GM18517 (cell line): ENCODE data around the gene CEP55.

Experiments
- ATAC-seq: cut with Tn5 transposase; IDR thresholded peaks from one replicate; pipeline ENCODE4 v1.9.1; 2021; ENCODE audit warnings: mild to moderate bottlenecking, moderate library complexity; ENCODE audit not compliant: unreplicated experiment

CEP55 gene

DNA sequence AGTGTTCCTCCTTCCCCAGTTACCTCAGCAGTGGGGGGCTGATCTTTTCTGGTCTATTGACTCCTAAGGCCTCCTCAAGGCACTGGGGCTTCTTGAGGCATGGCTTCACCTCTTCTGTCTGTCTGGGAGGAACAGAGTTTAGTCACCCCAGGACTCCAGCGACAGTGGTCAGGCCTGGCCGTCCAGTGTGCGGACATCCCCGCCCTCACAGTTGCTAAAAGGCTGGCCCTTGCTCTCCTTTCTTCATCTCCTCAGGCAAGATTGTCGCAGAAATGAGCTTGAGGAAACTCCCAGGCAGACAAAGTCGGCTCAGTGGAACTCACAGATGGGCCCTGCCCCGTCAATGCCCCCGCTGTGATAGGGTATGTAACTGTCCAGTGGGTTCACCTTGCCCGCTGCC, 63.1 kb downstream of the CEP55 start:
- ATAC-seq = no peak

DNA sequence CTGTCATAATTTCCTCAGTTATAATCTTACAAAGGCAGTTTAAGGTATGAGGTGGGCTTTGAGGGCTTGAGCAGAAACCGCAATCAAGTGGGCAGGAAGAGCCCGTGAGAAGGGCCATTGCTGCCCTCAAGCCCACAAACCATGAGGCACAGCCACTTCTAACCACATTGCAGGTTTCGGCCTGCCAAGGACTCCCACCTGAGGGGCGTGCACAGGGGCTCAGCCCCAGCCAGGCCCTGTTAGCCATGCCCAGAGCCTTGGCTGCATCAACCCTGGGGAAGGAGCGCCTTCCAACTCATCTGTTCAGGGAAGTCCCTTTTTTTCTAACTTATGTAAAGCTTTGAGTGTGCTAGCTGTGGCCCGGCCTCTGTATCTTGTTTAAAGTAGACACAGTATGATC, 64.1 kb downstream of the CEP55 start:
- no peak for ATAC-seq

- ATAC-seq = no peak
These were observed 69.0 kb downstream of the CEP55 start for GRCh38 chr10:93565446-93565845.

DNA sequence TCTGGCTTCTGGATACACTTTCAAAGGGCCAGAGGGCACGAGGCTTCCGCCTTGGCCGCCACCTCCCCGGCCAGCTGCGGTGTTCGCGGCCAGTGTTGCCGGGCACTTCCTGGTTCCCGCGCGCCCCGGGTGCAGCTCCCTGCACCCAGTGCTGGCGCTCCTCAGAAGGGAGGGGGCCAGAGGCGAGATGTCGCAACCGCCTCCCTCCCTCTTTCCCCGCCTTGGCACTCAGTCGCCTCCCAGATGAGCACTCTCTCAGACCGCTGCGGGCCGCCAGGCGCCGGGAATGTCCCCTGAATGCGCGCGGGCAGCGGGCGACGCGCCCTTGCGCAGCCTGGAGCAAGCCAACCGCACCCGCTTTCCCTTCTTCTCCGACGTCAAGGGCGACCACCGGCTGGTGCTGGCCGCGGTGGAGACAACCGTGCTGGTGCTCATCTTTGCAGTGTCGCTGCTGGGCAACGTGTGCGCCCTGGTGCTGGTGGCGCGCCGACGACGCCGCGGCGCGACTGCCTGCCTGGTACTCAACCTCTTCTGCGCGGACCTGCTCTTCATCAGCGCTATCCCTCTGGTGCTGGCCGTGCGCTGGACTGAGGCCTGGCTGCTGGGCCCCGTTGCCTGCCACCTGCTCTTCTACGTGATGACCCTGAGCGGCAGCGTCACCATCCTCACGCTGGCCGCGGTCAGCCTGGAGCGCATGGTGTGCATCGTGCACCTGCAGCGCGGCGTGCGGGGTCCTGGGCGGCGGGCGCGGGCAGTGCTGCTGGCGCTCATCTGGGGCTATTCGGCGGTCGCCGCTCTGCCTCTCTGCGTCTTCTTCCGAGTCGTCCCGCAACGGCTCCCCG, 70.2 kb downstream of the CEP55 start, which contains the start of gene FFAR4:
TSS of gene FFAR4 (plus strand) at position 231 of the 842 bp plus-strand sequence. CDS start at position 287, 56 bp downstream.
- no peak for ATAC-seq

- ATAC-seq = no peak
These were observed 71.1 kb downstream of the CEP55 start for GRCh38 chr10:93567277-93568104.

GRCh38 chr10:93568105-93568390, 71.6 kb downstream of the CEP55 start:
- no peak for ATAC-seq

GRCh38 chr10:93570383-93570782, 74.0 kb downstream of the CEP55 start:
- no peak for ATAC-seq

- ATAC-seq = no peak
These were observed 76.2 kb downstream of the CEP55 start for GRCh38 chr10:93572606-93573005.

DNA sequence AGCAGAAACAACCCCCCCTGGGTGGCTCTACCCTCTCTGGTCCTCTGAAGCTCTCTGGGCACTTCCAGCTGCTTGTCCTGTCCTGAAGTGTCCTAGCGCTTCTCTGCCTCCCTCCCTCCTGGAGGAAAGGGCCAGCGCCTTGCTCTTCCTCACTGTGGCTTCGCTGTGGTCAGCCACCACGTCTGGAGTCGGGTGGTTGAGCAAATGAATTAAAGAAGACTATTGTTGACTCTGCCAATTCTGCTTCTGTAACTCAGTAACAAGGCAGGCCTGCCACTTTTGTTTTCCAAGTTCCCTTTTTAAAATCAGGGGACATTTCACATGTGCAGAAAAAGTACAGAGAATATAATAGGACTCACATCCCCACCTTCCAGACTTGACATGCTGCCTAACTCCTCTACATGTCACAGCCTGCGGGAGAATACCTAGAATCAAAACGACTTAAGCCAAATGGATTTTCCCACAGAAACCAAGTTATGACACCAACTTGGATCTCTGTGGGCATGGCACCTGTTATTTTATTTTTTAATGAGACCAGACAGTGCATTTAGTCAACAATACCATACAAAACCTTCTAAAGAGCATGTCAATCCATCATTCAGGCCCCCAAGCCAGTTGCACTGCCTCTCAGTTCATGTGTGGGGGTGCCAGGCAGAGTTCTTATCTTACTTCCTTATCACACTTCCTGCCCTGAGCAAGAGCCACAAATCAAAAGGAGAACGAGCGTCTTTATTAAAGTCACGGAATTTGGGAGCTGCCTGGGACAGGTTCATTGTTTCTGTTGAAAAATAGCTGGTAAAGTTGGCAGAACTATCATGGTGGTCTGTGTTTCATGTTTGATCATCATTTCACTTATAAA, 76.9 kb downstream of the CEP55 start:
- no peak for ATAC-seq

DNA sequence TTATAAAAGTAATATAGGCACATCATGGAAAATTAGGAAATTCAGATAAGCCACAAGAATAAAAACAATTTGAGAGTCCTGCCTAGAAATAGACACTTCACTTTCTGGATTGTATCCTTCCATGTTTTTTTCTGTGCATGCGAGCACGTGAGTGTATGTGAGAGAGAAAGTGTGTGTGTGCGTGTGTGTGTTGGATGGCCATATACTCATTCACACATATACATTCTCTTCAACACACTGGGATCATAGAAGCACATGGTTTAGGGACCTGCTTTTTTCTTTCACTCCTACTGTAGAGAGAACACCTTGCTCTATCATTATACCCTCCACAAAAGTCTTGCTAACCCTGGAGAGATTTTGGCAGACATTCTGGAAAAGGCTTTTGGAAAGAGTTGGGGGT, 77.5 kb downstream of the CEP55 start:
- ATAC-seq = no peak

GRCh38 chr10:93576888-93577287, 80.5 kb downstream of the CEP55 start:
- no peak for ATAC-seq

- no peak for ATAC-seq
These were observed 81.2 kb downstream of the CEP55 start for GRCh38 chr10:93577565-93577964.
